OCI-LY7 (cell line): ENCODE measurements around the gene LRRC9. TPM values are rescaled to one million over a fixed set of nuclear protein-coding genes. Genes with fewer than 3 reads are reported as not detected.
"Not testable (repeated sequence)": the region's sequence is repeated elsewhere in the genome, so short reads cannot be mapped to it uniquely, and the experiment has no call there.

Source experiments
- BruUV-seq: library from RNA; stranded (reverse); fragments of 400-500 nt; replicated peaks from 2 replicates; lab custom pipeline; 2021; lab: Mats Ljungman, UMichigan
- CTCF ChIA-PET: fragments of 300-600 bp; sonication (Branson Sonifier 250); formaldehyde crosslinking; loops from one replicate; lab custom pipeline; 2022; ENCODE audit warnings: antibody characterized with exemption; ENCODE audit not compliant: unreplicated experiment; lab: Charles Lee
- POLR2A ChIA-PET: fragments of 300-600 bp; sonication (Branson Sonifier 250); formaldehyde crosslinking; loops from one replicate; lab custom pipeline; 2022; ENCODE audit warnings: antibody characterized with exemption; lab: Charles Lee
- DNase-seq: peaks from one replicate; pipeline ENCODE4 v3.0.0-alpha.2; 2015; ENCODE audit warnings: low spot score
- H2AFZ ChIP-seq: fragments of 200-600 bp; sonication (generic), shearing (Covaris generic); 2 replicates; pipeline ENCODE4 v1.6.1; 2014; ENCODE audit warnings: mild to moderate bottlenecking, antibody characterized with exemption, low read length, moderate library complexity
- H3K27ac ChIP-seq: fragments of 200-600 bp; sonication (generic); 2 replicates; pipeline ENCODE4 v1.5.1; 2014; ENCODE audit warnings: mixed run types, low read depth, mild to moderate bottlenecking, moderate library complexity, low read length, inconsistent platforms; ENCODE audit not compliant: poor library complexity, severe bottlenecking
- H3K36me3 ChIP-seq: fragments of 200-600 bp; sonication (generic); 2 replicates; pipeline ENCODE4 v1.6.1; 2014; ENCODE audit warnings: mild to moderate bottlenecking, antibody characterized with exemption, low read length, moderate library complexity, mixed read lengths; ENCODE audit not compliant: insufficient read depth
- H3K4me1 ChIP-seq: fragments of 200-600 bp; sonication (generic); 2 replicates; pipeline ENCODE4 v1.5.1; 2014; ENCODE audit warnings: mild to moderate bottlenecking, low read length; ENCODE audit not compliant: insufficient read depth, poor library complexity, severe bottlenecking
- H3K4me2 ChIP-seq: fragments of 200-600 bp; sonication (generic); 2 replicates; pipeline ENCODE4 v1.6.1; 2014; ENCODE audit warnings: mild to moderate bottlenecking, low read length
- H3K4me3 ChIP-seq: fragments of 200-600 bp; sonication (generic); 2 replicates; pipeline ENCODE4 v1.5.1; 2014; ENCODE audit warnings: mild to moderate bottlenecking, low read depth, low read length; ENCODE audit not compliant: poor library complexity, severe bottlenecking
- H3K79me2 ChIP-seq: fragments of 200-600 bp; sonication (generic); 2 replicates; pipeline ENCODE4 v1.6.1; 2016; ENCODE audit warnings: low read depth, mild to moderate bottlenecking, low read length, moderate library complexity, mixed read lengths; ENCODE audit not compliant: insufficient read depth
- H3K9me2 ChIP-seq: fragments of 200-600 bp; sonication (generic); 2 replicates; pipeline ENCODE4 v1.6.1; 2016; ENCODE audit warnings: mild to moderate bottlenecking, low read length, mixed read lengths; ENCODE audit not compliant: insufficient read depth
- H3K9me3 ChIP-seq: fragments of 200-600 bp; sonication (generic); 2 replicates; pipeline ENCODE4 v1.6.1; 2014; ENCODE audit warnings: mild to moderate bottlenecking, mixed run types, low read length, mixed read lengths
- H4K20me1 ChIP-seq: fragments of 200-600 bp; sonication (generic); 2 replicates; pipeline ENCODE4 v1.6.1; 2014; ENCODE audit warnings: mild to moderate bottlenecking, antibody characterized with exemption, low read length, moderate library complexity, mixed read lengths; ENCODE audit not compliant: insufficient read depth
- EZH2phosphoT487 ChIP-seq: fragments of 200-600 bp; sonication (generic); IDR thresholded peaks from 2 replicates; pipeline ENCODE4 v1.6.1; 2018; ENCODE audit warnings: low read depth, borderline replicate concordance, mild to moderate bottlenecking, mixed run types, antibody characterized with exemption, low read length, moderate library complexity, mixed read lengths
- intact Hi-C: fragments of 100-400 bp; cut with micrococcal nuclease; formaldehyde crosslinking; loops from one replicate; pipeline ENCODE4 v1.10.0; 2022; ENCODE audit not compliant: unreplicated experiment
- total RNA-seq, 2 experiments: library from RNA; depleted of rRNA in 1 of 2; stranded (reverse); fragments of >200 nt in 1 of 2; shearing (Covaris generic) in 1 of 2; gene quantifications; 2 replicates each; pipeline ENCODE4 v1.2.3, GENCODE V29; 2014 to 2022
- TF ChIP-seq, protein P1 (sequence below): fragments of 200-600 bp; sonication (generic); conservative IDR thresholded peaks from 2 replicates; pipeline ENCODE4 v1.5.1; 2014; ENCODE audit warnings: mild to moderate bottlenecking, antibody characterized with exemption, low read length, moderate library complexity, mixed read lengths

LRRC9 gene
- total RNA-seq, 2 experiments from 2014 or later, result 0.65 TPM; not detected in 1

DNA sequence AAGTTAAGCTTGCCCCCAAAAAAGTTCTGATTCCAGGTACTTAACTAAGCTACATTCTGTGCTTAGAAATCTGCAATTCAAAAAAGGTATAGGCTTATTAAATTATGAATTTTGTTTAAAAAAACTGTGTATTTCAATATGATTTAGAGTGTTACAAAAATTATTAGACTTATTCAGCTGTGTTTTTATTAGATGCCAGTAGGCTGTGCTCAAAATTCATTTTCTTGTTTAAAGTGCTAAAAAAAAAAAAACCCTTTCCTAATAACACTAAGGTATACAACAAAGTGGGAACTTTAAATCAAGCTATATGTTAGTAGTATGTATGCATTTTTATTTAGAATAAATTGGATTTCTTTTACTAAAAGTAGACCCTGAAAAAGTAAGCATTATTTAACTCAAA, 25.0 kb downstream of the LRRC9 start:
- Histone ChIP-seq H3K36me3 (no peaks in the 10 kb centered on the region), H3K4me3 (no peak overlapping the region), H3K27ac (no peak overlapping the region), H3K4me2 (no peak overlapping the region), H3K9me2 (no peaks in the 10 kb centered on the region), H2AFZ (no peak overlapping the region), H3K4me1 (no peaks in the 10 kb centered on the region), H3K9me3 (no peaks in the 10 kb centered on the region), H3K79me2 (no peaks in the 10 kb centered on the region), H4K20me1 (no peaks in the 10 kb centered on the region)
- TF ChIP-seq, protein P1, sequence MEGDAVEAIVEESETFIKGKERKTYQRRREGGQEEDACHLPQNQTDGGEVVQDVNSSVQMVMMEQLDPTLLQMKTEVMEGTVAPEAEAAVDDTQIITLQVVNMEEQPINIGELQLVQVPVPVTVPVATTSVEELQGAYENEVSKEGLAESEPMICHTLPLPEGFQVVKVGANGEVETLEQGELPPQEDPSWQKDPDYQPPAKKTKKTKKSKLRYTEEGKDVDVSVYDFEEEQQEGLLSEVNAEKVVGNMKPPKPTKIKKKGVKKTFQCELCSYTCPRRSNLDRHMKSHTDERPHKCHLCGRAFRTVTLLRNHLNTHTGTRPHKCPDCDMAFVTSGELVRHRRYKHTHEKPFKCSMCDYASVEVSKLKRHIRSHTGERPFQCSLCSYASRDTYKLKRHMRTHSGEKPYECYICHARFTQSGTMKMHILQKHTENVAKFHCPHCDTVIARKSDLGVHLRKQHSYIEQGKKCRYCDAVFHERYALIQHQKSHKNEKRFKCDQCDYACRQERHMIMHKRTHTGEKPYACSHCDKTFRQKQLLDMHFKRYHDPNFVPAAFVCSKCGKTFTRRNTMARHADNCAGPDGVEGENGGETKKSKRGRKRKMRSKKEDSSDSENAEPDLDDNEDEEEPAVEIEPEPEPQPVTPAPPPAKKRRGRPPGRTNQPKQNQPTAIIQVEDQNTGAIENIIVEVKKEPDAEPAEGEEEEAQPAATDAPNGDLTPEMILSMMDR, result 0 out of 2 replicates have a peak, but pooled peaks have one; percentile 24
- no peak for TF ChIP-seq EZH2phosphoT487
- ChIA-PET CTCF (interaction anchor here (0.9 kb wide), 1 partner anchor 20 kb away, joined by 3 read pairs; no protein-coding TSS in a partner anchor), POLR2A (interaction anchor here (0.6 to 1.5 kb wide), 9 partner anchors 9 to 238 kb away, joined by 3 to 10 read pairs (median 4); partner anchors contain the start of genes DHRS7 and PCNX4)
- intact Hi-C loops, result loop anchor here (5.0 kb wide), 3 partner anchors 147 to 237 kb away; partner anchors contain the start of genes DHRS7 and PCNX4
- no TSS peak for BruUV-seq
- no peak for DNase-seq

DNA sequence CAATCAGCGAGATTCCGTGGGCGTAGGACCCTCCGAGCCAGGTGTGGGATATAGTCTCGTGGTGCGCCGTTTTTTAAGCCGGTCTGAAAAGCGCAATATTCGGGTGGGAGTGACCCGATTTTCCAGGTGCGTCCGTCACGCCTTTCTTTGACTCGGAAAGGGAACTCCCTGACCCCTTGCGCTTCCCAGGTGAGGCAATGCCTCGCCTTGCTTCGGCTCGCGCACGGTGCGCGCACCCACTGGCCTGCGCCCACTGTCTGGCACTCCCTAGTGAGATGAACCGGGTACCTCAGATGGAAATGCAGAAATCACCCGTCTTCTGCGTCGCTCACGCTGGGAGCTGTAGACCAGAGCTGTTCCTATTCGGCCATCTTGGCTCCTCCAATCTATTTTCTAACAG, 32.2 kb downstream of the LRRC9 start:
- H4K20me1 ChIP-seq, BruUV-seq, H3K9me3 ChIP-seq, H3K79me2 ChIP-seq, intact Hi-C loops, H3K4me3 ChIP-seq, DNase-seq, H3K36me3 ChIP-seq, H3K9me2 ChIP-seq, H3K4me1 ChIP-seq, CTCF ChIA-PET, H2AFZ ChIP-seq, H3K27ac ChIP-seq, H3K4me2 ChIP-seq: not testable (repeated sequence)
- POLR2A ChIA-PET, result interaction anchor here (1.2 to 1.3 kb wide), 2 partner anchors 11 to 83 kb away, joined by 3 to 6 read pairs; no protein-coding TSS in a partner anchor

DNA sequence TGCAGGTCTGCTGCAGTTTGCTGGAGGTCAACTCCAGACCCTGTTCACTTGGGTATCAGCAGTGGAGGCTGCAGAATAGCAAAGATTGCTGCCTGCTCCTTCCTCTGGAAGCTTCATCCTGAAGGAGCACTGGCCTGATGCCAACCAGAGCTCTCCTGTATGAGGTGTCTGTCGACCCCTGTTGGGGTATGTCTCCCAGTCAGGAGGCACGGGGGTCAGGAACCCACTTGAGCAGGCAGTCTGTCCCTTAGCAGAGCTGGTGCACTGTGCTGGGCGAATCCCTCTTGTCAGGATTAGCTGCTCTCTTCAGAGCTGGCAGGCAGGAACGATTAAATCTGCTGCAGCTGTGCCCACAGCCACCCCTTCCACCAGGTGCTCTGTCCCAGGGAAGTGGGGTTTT, 37.9 kb downstream of the LRRC9 start:
- H3K4me1 ChIP-seq, H3K27ac ChIP-seq, H3K79me2 ChIP-seq, intact Hi-C loops, H2AFZ ChIP-seq, POLR2A ChIA-PET, BruUV-seq, DNase-seq, H3K9me2 ChIP-seq, H3K4me3 ChIP-seq, H3K4me2 ChIP-seq, H3K36me3 ChIP-seq, H4K20me1 ChIP-seq, H3K9me3 ChIP-seq, CTCF ChIA-PET: not testable (repeated sequence)

DNA sequence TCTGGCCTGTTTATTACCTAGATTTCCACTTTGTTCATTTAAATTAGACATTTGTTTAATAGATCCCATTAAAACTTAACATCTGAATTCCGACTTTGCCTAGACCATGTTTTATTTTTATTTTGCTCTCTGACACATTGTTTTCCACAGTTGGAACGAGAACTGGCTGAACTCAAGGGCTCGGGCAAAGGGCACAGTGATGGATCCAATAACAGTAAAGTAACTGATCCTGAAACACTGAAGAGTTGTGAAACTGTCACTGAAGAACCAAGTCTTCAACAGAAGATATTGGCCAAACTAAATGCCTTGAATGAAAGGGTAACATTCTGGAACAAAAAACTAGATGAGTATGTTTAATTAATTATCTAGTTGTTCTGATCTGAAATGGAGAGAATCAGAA, 39.7 kb downstream of the LRRC9 start:
- H3K4me3 ChIP-seq, result no peak overlapping the region
- H3K4me2 ChIP-seq, result no peak overlapping the region
- no peak overlapping the region for H3K27ac ChIP-seq
- H2AFZ ChIP-seq, result no peak overlapping the region
- no peaks in the 10 kb centered on the region for H3K9me2 ChIP-seq
- no TSS peak for BruUV-seq
- intact Hi-C loops, result no loop called here
- POLR2A ChIA-PET, result interaction anchor here (1.4 kb wide), 1 partner anchor 21 kb away, joined by 4 read pairs; no protein-coding TSS in a partner anchor
- H3K4me1 ChIP-seq, result peaks cover 6% of the 10 kb centered on the region
- H3K9me3 ChIP-seq, result no peaks in the 10 kb centered on the region
- no peaks in the 10 kb centered on the region for H3K79me2 ChIP-seq
- H4K20me1 ChIP-seq, result no peaks in the 10 kb centered on the region
- H3K36me3 ChIP-seq, result no peaks in the 10 kb centered on the region
- CTCF ChIA-PET, result no interaction called here
- no peak for DNase-seq
- TF ChIP-seq, protein P1, result no peak
- TF ChIP-seq EZH2phosphoT487, result no peak
